Measurements from ENCODE around the gene PTPN9.

- TF ChIP-seq, protein P1, sequence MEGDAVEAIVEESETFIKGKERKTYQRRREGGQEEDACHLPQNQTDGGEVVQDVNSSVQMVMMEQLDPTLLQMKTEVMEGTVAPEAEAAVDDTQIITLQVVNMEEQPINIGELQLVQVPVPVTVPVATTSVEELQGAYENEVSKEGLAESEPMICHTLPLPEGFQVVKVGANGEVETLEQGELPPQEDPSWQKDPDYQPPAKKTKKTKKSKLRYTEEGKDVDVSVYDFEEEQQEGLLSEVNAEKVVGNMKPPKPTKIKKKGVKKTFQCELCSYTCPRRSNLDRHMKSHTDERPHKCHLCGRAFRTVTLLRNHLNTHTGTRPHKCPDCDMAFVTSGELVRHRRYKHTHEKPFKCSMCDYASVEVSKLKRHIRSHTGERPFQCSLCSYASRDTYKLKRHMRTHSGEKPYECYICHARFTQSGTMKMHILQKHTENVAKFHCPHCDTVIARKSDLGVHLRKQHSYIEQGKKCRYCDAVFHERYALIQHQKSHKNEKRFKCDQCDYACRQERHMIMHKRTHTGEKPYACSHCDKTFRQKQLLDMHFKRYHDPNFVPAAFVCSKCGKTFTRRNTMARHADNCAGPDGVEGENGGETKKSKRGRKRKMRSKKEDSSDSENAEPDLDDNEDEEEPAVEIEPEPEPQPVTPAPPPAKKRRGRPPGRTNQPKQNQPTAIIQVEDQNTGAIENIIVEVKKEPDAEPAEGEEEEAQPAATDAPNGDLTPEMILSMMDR (IDR thresholded peaks at IDR 0.05; ENCODE audit: low read length) = no peak
- TF ChIP-seq EZH2phosphoT487 (IDR thresholded peaks at IDR 0.05; ENCODE audit: low read length) = no peak
Measured at GRCh38 chr15:75453703-75454470, 125.2 kb downstream of the PTPN9 start.

Data from MM.1S (cell line).